HG03432 (cell line): ENCODE data around the gene PSMB10.

Experiments used
- ATAC-seq: cut with Tn5 transposase; IDR thresholded peaks from one replicate; pipeline ENCODE4 v1.9.1; 2021; ENCODE audit warnings: mild to moderate bottlenecking, moderate library complexity; ENCODE audit not compliant: unreplicated experiment

The PSMB10 gene

DNA sequence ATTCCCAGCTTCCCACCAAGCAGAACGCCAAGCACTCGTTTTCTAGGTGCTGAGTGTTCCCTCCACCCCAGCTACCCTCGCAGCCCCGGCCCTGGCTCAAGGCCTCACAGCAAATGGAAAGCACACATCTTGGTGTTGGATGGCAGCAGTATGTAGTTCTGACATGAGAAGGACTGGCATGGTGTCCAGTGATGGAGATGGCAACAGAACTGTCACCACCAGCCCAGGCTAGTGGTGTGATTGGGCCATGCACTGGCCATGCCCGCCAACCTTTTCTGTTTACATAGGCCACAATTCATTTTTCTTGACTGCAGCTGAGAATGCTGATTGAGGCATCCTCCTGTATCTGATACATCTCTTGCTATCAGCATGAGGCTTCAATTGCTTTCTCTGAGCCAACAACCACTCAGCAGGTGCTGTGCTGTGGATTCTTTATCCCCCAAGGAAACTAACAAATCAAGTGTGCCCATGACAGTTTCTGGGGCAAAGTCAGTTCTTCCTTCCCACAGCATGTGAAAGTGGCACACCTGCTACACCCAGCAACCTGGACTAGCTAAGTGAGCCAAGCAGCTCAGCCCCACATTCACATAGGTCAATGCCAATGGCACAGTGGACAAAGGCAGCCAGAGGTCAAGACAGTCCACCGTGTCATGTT, 28.0 kb upstream of the PSMB10 start:
- ATAC-seq, result no peak

DNA sequence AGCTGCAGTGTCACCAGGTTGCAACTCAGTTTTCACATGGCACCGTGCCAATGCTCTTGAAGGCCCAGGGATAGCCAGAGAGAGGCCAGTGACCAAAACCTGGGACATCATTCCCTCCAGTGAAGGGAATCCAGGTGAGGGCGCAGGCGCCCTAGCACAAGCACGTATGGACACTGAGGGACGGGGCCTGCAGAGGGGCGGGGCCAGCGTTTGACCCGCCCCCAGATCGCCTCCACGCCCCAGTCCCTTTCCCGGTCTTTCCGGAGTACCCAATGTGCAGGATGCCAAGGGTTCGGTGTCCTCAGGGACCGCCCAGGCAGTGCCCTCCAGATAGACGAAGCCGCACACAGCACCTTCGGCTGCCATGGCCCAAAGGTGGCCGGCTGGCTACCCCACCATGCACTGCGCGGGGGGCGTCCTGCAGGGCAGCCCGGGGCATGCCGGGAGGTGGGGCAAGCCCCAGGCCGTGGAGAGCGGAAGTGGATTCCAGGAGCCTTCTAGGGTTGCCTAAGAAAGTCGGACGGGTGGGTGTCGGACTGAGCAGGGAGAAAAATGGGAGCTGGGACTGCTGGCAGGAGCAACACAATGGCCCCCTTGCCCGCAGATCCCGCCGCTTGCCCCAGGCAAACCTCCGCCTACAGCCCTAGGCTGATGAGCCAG, 27.1 kb upstream of the PSMB10 start:
- no peak for ATAC-seq

GRCh38 chr16:67963292-67963661, 26.6 kb upstream of the PSMB10 start:
- ATAC-seq, result no peak

DNA sequence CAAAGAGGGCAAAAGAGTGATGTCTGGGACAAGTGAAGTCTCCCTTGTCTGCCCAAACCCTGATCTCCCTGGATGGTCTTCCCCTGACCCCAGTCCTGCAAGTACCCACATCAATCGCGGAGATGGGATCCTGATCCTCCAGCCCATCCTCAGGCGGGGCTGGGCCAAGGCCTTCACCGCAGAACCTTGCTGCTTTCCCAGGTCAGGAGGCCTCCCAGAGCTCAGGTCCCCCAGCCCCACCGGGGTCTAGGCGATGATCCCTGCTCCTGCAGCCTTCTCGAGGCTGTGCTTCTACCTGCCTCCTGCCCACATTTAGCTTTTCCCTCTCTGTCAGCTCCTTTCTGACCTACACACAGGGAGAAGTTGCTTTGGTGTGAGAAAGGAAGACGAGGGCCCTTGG, 25.5 kb upstream of the PSMB10 start:
- ATAC-seq, result no peak

DNA sequence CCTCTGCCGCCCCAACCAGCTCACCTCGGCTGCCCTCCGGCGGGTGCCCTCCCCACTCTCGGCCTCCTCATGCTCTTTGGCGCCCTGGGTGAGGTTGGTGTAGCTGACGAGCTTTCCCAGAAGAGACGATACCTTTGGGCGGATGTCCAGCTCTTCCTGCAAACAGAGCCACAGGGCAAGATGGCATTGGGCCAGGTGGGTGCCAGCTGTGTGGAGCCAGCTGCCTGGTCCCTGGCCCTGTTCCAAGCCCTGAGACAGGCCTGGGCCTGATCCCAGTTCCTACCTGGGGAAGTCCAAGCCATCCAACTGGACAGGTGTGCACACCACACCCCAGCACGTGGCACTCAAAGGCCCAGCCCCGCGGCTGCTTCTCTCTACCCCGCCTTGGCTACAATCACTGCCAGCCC, 24.9 kb upstream of the PSMB10 start:
- ATAC-seq, result no peak

- no peak for ATAC-seq
Measured at GRCh38 chr16:67959536-67960329, 23.1 kb upstream of the PSMB10 start.

GRCh38 chr16:67957622-67958021, 21.0 kb upstream of the PSMB10 start:
- ATAC-seq, result no peak

GRCh38 chr16:67954421-67955196, 18.0 kb upstream of the PSMB10 start:
- ATAC-seq, result no peak

DNA sequence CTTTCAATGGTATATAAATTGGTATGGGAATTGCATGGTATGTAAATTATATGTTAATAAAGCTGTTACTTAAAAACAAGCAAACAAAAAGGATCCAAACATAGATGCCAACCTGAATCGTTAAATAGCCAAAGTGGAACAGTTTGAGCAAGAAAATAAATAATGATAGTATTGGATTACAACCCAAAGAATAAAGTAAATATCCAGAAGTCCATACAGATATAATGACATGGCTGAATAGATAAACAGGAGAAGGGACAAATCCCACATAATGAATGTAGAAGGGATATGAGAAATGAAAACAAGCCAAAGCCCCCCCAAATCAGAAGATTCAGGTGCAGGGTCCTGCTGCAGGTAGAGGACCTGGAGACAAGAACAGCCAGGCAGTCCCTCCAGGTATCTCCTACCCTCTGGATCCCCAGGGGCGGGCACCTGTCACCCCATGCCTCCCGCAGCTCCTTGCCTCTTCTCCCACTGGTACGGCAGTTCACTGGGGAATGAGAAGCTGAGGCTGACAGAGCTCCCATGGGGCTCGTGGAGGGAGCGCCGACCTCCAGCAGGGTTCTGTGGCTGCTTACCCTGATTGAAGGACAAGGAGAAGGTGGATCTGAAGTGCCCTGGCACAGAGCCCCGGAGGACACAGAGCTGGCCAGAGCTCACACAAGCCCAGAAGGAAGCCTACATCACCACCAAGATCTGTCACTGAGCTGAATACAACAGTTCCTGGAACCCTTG, 17.2 kb upstream of the PSMB10 start:
- ATAC-seq, result no peak

DNA sequence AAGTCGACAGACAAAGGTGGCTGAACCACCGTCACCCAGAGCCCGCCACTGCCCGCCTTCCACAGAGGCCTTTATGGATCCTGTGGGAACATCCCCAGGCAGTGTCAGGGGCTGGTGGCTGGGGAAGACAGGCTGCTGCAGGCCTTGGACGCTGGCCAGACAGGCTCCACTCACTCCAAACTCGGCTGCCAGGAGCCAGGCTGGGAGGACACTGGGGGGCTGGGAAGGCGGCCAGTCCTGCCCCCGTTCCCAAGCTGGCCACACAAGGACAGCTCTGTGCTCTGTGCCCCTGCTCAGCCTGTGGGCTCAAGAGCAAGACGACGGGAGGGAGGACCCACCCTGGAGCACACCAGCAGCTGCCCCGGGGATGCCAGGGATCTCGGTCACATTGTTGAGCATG, 14.8 kb upstream of the PSMB10 start:
- ATAC-seq, result no peak

- no peak for ATAC-seq
Measured at GRCh38 chr16:67950335-67950843, 13.7 kb upstream of the PSMB10 start.

DNA sequence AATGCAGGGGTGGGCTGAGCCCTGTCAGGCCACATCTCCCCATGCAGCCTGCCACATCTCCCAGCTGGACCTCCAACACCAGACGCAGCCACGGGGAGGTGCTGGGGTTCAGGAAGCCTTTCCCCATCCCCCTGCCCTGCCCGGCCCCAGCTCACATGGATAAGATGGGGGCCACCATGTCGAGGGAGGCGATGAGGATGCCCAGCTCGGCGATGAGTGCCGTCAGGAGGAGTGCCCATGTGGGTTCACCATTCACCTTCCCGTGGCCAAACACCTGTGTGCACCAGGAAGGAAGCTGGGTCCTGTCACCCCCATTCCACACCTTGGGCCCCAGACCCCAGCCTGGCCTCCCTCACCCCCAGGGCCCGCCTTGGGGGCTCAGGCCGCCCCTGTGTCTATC, 13.0 kb upstream of the PSMB10 start:
- ATAC-seq, result no peak

DNA sequence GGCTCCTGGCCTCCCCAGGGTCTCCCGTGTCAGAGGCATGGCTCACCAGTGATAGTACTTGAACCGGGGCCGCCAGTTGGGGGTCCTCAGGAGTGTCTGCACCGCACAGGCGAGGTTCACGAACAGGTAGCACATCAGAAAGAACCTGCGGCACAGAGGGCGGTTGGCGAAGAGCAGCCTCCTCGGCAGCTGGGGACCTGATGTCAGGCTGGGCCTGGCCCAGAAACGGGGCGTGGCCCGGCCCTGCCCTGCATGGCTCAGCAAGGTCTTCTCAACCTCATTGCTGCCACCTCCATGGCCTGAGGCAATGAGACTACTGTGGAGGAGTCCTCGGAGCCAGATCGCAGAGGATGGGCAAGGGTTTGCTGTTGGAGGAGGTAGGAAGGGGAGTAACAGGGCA, 11.4 kb upstream of the PSMB10 start:
- ATAC-seq, result no peak

DNA sequence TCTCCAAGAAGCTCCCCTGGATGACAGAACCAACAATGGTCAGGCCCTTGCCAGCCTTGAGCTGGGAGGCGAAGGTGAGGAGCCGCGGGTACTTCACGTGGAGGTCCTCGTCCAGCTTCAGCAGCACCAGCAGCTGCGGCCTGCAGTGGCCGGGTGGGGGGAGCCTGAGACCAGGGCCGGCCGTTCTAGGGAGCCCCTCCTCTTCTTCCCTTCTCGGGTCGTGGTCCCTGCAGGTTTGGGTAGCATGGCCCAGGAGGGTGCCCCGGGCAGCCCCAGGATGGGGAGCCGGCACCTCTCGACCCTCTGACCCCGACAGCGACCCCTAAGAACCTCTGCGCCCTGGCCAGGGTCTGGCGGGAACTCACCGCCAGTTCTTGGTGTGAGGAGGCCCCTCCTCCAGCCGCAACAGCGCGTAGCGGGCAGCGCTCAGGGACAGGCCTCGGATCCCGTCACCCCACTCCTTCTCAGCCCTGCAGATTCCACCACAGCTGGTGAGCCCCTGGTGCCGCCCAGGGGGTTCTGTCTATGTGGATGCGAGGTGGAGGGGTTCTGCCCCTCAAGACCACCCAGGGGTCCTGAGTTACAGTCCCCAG, 10.4 kb upstream of the PSMB10 start:
- no peak for ATAC-seq

- ATAC-seq, result no peak
Measured at GRCh38 chr16:67946128-67946569, 9.5 kb upstream of the PSMB10 start.

DNA sequence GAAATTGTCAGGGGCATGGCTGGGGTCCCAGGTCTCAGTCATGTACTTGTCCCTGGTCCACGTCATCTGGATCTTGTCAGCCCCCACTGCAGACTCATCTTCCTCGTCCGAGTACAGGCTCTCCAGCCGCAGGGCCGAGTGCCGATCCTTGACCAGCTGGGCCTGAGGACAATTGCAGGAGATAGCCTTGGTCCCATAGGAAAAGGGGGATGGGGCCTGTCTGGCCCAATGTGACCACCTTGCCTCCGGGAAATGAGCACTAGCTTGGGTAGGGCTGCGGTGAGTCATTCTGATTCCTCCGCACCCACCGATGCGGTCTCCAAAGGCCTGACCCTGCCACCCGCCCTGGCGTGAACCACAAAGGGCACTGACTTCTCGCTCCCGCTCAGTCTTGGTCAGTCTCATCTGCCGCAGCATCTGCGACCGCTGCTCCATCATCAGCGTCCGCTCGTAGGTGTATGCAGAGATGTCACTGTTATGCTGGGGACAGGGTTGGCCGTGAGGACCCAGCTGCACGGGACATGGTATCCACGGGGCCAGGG, 8.8 kb upstream of the PSMB10 start:
- no peak for ATAC-seq

DNA sequence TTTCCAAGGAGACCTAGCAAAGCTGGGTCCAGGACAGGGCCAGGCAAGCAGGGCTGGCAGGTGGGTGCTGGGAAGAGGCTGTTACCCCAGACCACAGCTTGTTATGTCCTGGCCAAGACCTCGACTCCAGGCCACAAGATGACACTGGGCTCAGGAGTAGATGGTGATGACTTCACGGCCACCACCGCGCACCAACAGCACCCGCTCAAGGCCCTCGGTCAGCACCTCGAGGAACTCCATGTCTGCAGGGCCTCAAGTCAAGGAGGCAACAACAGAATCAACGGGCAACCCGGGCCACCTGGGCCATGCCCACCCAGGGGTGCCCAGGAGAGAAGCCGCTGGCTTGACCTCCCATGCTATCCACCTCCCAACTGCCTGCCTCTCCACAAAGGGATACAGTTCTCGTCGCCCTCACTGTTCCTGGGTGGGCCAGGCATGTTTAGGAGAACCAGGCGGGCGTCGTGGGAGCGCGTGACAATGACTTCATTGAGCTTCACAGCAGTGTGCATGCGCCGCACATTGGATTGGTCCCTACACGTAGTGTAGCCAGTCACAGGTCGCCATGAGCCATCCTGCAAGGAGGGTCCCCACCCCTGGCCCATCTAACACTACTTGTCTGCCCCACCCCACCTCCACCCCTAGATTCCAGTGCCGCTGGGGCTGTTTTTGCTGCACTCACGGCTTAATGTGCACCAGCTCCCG, 8.2 kb upstream of the PSMB10 start:
- no peak for ATAC-seq

- ATAC-seq, result no peak
Measured at GRCh38 chr16:67943619-67944504, 7.2 kb upstream of the PSMB10 start, which contains the start of gene LCAT. LCAT (minus strand) TSS chr16:67944120; CDS start chr16:67944101, 19 bp downstream.
